GM18870 (cell line): ENCODE measurements around the gene CCDC141.

Experiments used
- ATAC-seq: cut with Tn5 transposase; IDR thresholded peaks from one replicate; pipeline ENCODE4 v1.9.1; 2021; ENCODE audit warnings: moderate library complexity; ENCODE audit not compliant: unreplicated experiment

The CCDC141 gene

DNA sequence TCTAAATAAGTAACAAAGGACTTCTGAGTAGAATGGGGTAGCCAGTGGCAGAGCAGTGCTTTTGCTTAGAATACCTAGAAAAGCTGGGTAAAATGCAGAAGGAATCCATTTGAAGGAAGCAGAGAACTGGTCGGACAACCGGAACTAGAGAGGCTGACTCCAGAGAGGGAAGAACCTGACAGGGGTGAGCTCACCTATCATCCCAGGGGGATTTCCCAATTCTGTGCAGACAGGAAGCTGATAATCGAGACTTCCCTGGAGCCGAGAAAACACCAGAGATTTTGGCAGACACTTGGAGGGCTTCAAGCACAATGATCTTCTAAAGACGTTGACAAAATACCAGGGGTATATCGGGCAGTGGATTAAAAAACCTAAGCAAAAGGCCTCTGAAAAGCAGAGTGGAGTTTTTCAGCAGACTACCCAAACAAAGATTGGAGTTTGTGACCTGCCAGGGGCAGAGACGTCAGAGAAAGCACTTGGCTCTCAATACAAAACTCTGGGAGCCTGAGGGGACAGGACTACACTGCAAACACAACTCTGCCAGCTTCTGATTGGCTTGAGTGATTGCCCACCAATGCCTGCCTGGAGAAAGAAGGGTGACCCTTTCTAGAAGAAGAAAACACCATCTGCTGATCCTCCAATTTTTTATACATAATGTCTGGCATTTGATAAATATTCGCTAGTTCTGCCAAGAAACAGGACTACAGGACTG, 175.3 kb downstream of the CCDC141 start:
- no peak for ATAC-seq

DNA sequence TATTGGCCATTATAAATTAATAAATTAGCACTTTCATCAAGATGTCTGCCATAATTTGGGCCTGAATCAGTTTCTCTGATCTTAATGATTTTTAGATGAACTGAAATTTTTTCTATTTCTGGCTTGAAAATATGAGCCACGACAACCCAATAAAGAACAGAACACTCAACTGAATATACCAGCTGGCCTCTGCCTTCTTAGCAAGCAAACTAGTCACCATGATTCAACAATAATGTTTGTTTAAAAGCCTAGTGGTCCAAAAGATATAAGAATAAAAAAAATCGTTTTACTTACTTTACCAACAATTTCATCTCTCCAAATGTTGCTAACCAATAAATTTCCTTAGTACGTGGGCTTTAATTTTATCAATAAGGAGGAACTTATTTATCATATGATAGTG, 176.0 kb downstream of the CCDC141 start:
- no peak for ATAC-seq

DNA sequence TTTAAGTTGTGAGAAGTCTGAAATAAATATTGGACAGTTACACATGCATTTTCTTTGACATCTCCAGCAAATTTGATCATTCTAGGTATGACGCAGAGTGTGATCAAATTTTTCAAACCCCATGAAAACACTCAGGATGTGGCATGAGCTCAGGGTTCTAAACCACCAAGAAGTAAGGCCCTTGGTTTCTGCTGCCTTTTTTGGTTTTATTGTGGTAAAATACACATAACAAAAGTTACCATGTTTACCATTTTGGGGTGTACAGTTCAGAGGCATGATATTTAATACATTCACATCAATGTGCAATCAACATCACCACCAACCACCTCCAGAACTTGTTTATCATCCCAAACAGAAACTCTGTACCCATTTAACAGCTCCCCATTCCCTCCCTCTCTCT, 178.4 kb downstream of the CCDC141 start:
- no peak for ATAC-seq

DNA sequence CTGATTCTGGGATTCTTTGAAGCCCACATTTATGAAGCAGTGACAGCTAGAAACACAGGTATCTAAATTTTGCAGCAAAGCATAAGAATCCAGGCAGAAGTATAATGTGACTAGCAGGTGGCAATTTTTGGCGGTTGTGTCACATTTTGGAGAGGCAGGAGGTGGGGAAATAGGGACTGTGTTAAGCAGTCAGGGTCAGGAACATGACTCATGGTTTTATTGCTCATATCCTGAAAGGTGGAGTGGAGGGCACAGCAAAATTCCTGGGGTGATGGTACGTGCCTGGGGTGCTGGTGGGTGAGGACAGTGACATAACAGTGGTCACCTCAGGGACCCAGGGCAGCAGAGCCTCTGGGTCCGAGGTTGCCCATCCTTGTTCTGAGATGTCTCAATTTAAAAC, 179.2 kb downstream of the CCDC141 start:
- ATAC-seq = no peak

DNA sequence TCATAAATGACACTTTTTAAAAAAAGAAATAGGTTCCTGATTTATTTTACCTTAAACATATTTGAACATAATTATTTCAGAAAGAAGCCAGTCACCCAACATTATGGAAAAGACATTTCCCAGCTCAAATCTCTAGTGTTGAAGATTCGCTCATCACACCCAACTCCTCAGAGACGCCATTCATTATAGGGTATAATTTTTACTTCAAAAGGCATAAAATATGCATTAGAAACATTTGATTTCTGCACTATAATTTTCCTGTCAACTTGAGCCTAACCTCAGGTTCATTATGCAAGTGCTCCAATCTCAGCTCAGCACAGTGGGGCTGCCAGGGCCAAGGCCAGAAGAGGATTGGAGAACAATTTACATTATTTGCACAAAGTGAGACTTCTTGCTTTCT, 183.9 kb downstream of the CCDC141 start:
- no peak for ATAC-seq

DNA sequence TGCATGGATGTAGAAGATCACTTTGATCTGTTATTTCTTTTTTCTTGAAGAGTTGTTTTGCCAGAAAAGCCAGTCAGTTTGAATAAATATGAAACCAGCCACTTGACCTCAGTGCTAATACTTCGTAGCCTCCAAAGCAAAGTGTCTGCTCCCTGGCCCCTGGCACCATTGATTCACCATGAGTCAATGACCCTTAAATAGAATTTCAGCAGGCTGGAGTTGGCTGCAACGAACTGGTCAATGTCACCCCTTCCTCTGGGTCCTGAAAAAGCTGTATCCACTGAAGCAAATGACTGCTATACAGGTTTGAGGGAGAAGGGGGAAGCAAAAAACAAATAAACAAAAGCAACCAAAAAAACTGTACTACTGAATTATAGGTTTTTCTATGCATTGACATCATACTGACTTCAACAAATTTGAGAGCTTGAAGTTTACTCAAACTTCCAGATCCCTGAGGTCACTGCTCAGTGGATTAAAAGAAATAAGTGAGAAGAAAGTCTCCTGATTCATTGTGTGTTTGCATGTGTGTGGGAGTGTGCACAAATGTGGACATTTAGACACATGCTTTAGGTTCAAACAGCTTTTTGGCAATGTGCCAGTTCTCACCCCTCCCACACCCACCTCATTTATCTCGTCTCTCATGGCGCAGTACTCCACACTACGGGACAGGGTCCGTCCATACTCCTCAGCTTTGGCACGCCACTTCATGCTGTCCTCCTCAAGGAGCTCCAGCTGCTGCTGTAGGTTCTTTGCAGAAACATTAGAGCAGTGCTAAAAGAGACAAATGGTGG, 184.6 kb downstream of the CCDC141 start:
- ATAC-seq = no peak

DNA sequence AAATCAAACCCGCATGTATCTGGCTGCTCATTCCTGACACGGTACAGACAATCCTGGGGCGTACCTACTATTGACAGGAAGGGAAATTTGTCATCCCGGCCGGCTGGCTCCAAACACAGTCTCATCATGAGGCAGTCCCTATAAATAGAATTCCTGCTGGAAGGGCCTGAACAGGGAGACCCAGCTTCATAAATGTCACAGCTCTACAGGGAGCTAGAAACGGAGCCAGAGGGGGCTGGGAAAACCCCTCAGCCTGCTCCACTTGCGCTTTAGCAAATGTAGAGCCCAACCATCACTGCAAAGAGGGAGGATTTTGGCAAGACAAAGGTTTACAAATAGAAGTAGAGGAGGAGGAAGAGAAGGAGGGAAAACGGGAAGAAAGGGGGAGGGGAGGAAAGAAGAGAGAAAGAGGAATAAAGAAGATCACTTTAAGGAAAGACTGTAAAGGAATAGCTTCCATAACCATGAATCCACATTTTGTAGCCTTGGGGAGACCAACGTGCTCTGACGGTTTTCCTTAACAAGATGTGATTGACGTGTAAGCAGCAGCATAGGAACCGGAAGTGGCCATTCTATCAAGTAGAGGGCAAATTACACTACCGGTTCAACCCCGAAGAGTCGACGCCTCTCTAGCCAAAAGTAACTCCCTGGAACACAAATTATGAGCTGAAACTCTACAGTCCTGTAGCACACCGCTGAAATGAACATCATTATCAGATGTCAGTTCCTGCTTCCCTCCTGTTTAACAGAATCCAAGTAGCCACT, 185.9 kb downstream of the CCDC141 start:
- no peak for ATAC-seq

DNA sequence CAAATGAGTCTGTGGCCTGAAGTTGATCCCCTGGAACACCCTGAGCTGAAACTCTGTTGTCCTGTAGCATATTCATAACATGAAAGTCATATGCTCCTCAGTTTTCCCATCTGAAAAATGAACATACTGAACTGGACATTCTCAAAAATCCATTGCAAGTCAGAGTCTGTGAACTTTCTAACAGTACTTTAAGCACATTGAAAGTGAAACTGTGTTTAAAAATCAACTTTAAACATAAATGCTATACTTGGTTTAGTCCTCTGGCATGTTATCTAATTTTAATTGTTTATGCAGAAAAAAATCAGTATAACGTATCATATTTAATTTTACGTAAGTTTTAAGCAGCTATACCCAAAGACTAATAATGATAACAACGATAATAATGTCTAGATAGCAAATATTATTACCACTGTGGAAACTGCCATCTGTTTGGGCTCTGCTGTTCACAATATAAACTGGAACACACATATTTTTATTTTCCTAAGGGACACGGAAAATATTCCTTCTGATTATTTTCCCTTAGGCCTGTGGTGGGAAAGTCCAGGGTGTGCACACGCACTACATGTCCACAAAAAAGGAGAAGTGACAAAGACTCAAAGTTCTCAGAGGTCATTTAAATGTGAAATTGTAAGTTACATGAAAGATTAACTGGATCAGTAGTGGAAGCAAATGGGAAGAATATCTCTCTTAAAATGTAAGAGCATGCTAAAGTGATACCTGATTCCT, 186.6 kb downstream of the CCDC141 start:
- no peak for ATAC-seq

DNA sequence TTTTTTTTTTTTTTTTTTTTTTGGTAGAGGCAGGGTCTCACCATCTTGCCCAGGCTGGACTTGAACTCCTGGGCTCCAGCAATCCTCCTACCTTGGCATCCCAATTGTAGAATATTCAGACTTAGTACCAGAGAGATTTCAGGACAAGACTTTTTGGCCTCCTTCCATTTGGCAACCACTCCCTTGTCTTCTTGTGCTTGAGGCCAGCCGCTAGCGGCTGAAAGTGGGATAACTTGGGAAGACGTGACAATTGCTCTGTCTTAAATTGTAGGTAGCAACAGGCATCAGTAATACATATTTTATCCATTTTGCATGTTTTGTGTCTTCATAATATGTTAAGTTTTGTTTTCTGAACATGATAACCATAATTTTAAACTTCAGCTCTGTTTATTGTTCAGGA, 189.4 kb downstream of the CCDC141 start:
- no peak for ATAC-seq

DNA sequence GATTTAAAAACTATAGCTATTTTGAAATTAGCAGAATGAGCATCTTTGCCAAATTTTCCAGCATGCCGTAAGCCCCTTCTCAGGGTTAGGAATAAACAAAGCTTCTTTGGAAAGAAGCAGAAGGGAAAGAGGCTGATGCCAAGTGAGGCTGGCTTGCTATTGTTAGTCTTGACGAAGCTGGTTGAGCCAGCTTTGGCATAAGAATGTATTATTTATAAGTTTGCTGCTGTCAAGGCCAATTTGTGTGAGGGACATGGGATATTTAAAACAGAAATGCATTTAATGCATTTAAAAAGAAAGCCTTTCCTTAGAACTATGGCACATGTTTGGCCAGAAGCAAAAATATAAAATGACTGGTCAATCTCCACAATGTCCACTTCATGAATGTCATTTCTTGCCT, 190.2 kb downstream of the CCDC141 start:
- no peak for ATAC-seq

DNA sequence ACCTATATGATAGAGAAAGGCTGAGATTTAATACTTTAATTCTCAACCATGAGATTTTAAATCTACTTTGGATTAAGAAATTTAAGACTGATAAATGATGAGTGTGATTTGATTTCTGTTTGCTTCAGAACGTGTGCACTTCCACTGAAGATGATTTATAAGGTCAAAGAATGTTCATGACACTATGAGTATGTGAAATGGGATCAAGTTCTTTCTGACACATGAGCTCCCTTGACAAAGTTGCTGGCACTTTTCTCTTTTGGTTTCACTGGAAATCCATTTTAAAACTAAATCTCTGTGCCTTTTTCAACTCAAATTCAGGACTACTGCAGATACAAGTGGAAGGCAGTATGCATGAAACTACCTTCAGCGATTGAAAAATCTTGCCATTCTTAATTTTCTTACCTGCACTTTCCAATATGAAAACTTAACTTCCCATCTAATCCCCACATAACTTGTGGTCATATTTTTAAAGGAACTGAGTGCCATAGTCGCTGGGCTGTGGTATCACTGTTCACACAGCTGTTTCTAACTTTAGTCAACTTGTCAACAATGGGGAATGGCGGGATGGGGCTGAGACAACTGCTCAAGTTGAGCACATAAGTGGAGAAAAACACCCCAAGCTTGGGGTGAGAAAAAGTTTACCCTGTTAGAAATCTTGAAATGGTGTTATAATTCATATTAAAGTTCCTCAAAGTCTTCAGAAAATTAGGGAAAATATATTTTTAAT, 190.9 kb downstream of the CCDC141 start:
- no peak for ATAC-seq

DNA sequence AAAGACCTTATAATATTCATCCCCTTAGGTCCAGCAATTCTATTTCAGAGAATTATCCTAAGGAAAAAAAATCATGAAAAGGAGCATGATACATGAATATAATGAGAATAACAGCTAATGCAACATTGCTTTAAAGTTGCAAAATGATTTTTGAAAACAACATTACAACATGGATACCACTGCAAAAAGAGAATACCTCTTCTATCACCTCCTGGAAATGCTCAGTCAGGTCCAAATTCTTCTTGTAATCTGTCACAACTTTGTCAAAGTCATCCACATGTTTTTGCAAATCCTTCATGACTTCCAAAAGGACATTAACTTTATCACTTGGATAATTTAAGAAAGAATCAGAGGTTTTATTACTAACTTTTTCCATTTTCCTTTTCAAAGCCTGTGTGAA, 194.8 kb downstream of the CCDC141 start:
- ATAC-seq = no peak

DNA sequence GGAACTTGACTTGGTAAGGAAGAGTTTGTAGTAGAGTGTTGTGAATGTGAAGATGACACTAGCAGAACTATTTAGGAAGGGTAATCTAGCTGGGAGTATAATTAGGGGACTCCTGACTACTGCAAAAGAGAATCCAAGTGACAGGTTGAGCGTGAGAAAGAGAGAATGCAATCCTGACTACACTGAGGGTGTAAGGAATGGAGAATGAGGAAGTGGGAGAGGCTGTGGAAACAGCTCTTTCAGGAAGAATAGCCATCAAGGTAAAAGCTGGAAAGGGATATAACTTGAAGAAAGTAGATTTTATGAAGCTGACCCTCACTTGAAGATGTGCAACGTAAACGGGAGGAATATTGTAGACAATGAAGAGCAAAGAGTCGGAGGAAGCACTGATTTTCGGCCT, 201.6 kb downstream of the CCDC141 start:
- no peak for ATAC-seq

DNA sequence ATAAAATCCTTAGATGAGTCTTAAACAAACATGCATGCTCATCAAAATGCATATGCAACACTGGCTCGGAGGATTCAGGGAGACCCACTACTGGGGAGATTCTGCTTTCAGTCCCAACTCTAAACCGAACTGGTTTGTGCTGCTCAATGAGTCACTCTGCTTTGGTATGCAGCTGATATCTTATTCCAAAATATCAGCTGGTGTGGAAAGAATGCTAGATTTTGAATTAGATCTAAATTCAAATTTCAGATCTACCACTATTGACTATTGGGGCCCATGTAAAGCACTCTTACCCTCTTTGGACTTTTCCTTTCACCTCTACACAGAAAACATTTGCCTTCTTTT, 203.5 kb downstream of the CCDC141 start:
- ATAC-seq = no peak

DNA sequence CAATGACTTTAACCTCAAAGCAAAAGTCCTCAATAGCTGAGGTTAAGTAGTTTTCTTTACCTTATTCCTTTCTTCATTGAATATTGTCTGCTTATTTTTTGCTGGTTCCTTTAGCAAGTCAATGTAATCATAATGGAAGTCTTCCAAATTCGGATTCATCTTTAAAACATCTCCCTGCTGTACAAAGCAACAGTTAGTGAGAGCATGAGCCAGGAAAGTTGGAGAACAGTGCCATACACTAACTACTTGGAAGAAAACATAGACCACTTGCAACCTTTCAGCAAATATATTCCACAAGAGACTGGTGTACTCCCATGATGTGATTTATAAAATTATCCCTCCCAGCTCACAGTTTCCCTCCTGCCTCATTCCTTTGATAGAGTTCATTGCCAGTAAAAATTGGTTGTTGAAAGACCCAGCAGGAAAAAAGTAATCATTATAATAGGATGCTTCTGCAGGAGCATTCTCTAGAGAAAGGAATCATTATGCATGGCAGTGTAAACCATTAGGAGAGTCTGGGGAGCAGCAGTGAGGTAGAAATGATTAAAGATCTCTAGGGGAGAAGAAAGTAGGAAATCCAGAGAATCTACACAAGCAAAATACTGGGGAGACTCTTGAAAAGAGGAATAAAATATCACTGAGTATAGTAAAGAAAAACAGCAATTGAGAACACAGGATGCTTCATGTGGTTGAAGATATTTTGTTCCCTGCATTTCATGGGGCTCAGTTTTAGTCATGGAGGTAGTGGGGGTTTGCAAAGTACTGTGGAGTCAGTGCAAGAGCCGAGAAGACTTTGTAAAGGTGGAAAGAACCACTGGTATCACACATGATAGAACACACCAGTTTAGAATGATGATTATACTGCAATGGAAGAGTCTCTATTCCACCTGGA, 204.1 kb downstream of the CCDC141 start:
- no peak for ATAC-seq

DNA sequence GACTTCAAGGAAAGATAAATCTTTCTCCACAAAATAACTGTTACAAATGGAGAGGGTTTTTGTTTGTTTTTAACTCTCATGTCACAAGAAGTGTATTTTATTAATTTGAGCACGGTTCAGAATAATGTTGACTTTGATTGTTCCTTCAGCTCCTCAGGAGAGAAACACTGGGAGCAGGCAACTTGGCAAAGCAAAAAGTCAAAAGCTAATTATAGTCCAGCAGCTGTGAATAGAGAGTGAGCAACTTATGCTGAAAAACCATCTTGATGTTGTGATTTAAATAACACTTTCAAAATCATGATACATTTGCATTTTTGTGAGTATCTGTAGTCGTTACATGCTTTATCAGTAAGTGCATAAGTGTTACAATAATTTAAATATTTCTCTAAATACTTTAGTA, 205.2 kb downstream of the CCDC141 start:
- no peak for ATAC-seq

DNA sequence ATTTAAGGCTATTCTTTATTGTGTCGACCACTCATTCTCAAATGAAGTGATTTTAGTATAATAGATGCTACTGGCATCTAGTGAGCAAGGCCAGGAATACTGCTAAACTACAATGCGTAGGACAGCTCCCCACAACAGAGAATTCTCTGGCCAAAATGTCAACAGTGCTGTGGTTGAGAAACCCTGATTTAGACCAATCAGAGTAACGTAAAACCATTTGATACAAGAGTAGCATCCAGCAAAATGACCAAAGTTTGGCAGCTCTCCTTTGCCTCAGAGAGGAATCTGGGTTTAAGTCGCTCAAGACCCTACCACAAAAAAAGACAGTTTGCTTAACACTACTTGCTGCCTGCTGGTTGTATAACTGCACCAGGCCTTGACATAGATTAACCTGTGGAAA, 205.7 kb downstream of the CCDC141 start:
- ATAC-seq = no peak

DNA sequence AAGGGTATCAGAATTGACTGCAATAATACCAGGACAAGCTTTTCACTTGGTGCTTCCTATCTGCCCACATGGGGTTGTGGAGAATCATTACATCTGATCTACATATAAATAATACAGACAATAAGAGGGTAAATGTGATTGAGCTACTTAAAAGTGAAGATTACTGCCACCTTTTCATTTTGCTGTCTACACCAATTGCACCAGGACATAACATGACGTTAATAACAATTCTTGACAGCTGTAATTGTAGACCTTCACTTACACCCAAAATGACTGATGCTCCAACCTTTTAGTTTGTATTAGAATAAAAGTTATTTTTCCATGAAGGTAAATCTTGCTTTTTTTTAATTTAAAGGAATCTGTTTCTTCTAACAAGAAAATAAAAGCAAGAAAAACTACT, 206.2 kb downstream of the CCDC141 start:
- ATAC-seq = no peak

DNA sequence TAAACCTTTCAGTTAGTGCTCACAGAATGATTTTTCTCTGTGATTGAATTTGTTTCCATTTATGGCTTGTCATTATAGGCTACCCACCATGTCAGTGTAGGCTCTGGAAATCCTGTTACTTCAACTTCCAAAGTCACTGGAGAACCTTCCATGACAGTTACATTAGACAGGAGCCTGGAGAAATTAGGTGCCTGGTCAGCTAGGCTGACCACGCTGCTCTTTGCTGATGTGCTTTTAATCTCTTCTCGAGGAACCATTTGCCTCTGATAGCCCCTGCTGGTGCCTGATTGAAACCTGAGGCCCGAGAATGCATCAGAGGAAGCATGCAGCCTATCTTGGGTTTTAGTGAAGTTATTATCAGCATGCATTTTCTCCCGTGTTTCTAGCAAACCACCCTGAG, 213.1 kb downstream of the CCDC141 start:
- no peak for ATAC-seq

DNA sequence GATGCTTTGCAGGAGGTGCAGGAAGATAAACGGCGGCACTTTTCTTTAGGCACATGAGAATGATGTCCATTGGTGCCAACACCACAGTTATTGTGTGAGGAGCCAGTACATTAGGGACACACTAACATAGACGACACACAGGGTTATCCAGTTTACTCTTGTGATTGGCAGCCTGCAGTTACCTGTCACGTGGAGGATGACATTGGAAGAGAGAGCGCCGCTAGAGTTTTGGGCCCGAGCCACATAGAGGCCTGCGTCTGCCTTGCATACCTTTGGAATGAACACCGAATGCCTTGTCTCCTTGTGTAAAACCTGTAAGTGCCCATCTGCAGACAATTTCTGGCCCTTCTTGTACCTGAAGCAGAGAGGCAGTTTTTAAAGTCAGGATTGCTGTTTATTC, 215.9 kb downstream of the CCDC141 start:
- no peak for ATAC-seq
